Ishikawa (cell line): ENCODE data around the gene HSD17B11.

ENCODE experiments used
- CEBPB ChIP-seq: IDR thresholded peaks from 2 replicates; pipeline ENCODE4 v1.6.1; 2012
- CREB1 ChIP-seq: IDR thresholded peaks from 2 replicates; pipeline ENCODE4 v1.6.1; 2012; ENCODE audit warnings: low read depth
- EGR1 ChIP-seq: IDR thresholded peaks from 2 replicates; pipeline ENCODE4 v1.6.1; 2012
- EP300 ChIP-seq: IDR thresholded peaks from 2 replicates; pipeline ENCODE4 v1.6.1; 2012; ENCODE audit warnings: borderline replicate concordance
- FOXM1 ChIP-seq: IDR thresholded peaks from 2 replicates; pipeline ENCODE4 v1.6.1; 2012; ENCODE audit warnings: low read depth, borderline replicate concordance
- NFIC ChIP-seq: IDR thresholded peaks from 2 replicates; pipeline ENCODE4 v1.6.1; 2012
- RAD21 ChIP-seq: IDR thresholded peaks from 2 replicates; pipeline ENCODE4 v1.6.1; 2012; ENCODE audit warnings: low read depth
- REST ChIP-seq: IDR thresholded peaks from 2 replicates; pipeline ENCODE4 v1.6.1; 2012; ENCODE audit warnings: low read depth, mild to moderate bottlenecking
- TAF1 ChIP-seq: IDR thresholded peaks from 2 replicates; pipeline ENCODE4 v1.6.1; 2012; ENCODE audit warnings: low read depth, mild to moderate bottlenecking
- TCF12 ChIP-seq: IDR thresholded peaks from 2 replicates; pipeline ENCODE4 v1.6.1; 2012; ENCODE audit warnings: low read depth
- TEAD4 ChIP-seq: IDR thresholded peaks from 2 replicates; pipeline ENCODE4 v1.6.1; 2012
- USF1 ChIP-seq: IDR thresholded peaks from 2 replicates; pipeline ENCODE4 v1.6.1; 2012
- YY1 ChIP-seq: IDR thresholded peaks from 2 replicates; pipeline ENCODE4 v1.6.1; 2012; ENCODE audit warnings: low read depth
- ZBTB7A ChIP-seq: IDR thresholded peaks from 2 replicates; pipeline ENCODE4 v1.6.1; 2012; ENCODE audit warnings: low read depth
- TF ChIP-seq, protein P1 (sequence below): IDR thresholded peaks from 2 replicates; pipeline ENCODE4 v1.6.1; 2012

Gene HSD17B11

GRCh38 chr4:87310691-87311335, 80.2 kb downstream of the HSD17B11 start:
- TF ChIP-seq CREB1 (no peak), CEBPB (no peak)

GRCh38 chr4:87309625-87310024, 81.4 kb downstream of the HSD17B11 start:
- TF ChIP-seq REST (no peak), EP300 (no peak), TAF1 (no peak), YY1 (no peak), RAD21 (no peak), EGR1 (no peak), CREB1 (no peak), TEAD4 (no peak), USF1 (no peak), FOXM1 (no peak), NFIC (no peak), TCF12 (no peak), CEBPB (no peak), ZBTB7A (no peak)
- TF ChIP-seq, protein P1, sequence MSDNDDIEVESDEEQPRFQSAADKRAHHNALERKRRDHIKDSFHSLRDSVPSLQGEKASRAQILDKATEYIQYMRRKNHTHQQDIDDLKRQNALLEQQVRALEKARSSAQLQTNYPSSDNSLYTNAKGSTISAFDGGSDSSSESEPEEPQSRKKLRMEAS = no peak

DNA sequence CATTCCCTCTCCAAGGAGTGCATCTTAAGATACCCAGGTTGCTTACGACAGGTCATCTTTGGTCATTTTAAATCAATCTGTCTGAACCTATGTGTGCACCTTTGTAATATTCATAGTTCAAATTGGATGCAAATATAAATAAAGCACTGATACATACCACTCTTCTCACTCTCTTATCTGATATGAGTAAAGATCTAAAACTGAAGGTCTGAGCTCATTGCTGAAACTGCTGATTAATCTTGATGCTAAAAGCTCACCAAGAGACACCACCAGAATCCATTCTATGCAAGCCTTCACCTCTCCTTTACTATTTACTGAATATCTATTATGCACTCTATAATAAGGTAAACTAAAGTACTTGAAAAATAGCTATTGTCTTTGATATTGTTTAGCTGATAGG, 84.9 kb downstream of the HSD17B11 start:
- no peak for TF ChIP-seq REST
- no peak for TF ChIP-seq TEAD4
- TF ChIP-seq ZBTB7A = no peak
- TF ChIP-seq CEBPB = no peak

- TF ChIP-seq REST (no peak), TEAD4 (no peak), CEBPB (no peak), ZBTB7A (no peak), YY1 (no peak), EGR1 (no peak), NFIC (no peak), TAF1 (no peak), RAD21 (no peak)
- TF ChIP-seq, protein P1 = no peak
Observed at GRCh38 chr4:87305562-87305961, 85.4 kb downstream of the HSD17B11 start.

GRCh38 chr4:87304745-87305432, 86.1 kb downstream of the HSD17B11 start:
- TF ChIP-seq TAF1 (no peak), TEAD4 (no peak), YY1 (no peak), FOXM1 (no peak), RAD21 (no peak), ZBTB7A (no peak), NFIC (no peak), TCF12 (no peak), USF1 (no peak), CREB1 (no peak), CEBPB (no peak)
